Stimulated activated CD8-positive, alpha-beta memory T cell treated with anti-CD3 and anti-CD28 coated beads, Interleukin-4, amount 100 ng/mL, for 1 hour (primary cell): ENCODE results near the gene PDCD4.
"Not testable (repeated sequence)": the region's sequence is repeated elsewhere in the genome, so short reads cannot be mapped to it uniquely, and the experiment has no call there.

Experiments used
- DNase-seq, 2 donors: peaks; one replicate each; pipeline ENCODE4 v3.0.0-alpha.2; 2020; ENCODE audit warnings: low read depth in 2 of 2, low spot score in 1 of 2

Gene PDCD4

DNA sequence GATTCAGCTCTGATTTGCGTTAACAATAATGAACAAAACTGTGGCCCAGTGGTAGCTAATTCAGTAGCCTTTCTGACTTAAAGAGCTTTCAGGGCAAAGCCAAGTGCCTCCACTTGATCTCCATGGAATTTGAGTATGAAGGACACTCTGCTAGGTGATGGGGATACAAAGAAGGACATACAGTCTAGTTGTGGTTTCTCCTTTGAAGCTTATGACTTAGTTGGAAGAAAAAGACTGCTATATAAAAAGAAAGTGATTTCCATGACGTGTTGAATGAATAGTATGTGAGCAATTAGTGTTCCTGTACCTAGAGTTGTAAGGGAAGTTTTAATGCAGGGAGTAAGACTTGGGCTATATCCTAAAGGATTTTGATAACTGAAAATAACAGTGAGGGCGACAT lies 8.3 kb downstream of the PDCD4 start:
- no peak for DNase-seq

GRCh38 chr10:110881247-110881646 lies 9.5 kb downstream of the PDCD4 start:
- no peak for DNase-seq

- no peak for DNase-seq
Measured at GRCh38 chr10:110881905-110882304, 10.2 kb downstream of the PDCD4 start.

DNA sequence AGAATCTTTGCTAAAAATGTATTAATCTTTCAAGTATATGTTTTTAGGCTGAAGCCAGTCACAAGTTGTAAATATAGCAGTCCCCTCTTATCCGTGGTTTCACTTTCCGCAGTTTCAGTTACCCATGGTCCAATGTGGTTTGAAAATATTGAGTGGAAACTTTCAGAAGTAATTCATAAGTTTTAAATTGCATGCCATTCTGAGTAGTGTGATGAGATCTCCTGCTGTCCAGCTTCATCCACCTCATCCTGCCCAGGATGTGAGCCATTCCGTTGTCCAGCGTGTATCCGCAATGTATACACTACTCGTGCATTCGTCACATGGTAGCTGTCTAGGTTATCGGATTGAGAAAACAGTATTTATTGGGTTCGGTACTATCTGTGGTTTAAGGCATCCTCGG lies 12.2 kb downstream of the PDCD4 start:
- no peak for DNase-seq

- no peak for DNase-seq
Measured at GRCh38 chr10:110885932-110886674, 14.4 kb downstream of the PDCD4 start.

DNA sequence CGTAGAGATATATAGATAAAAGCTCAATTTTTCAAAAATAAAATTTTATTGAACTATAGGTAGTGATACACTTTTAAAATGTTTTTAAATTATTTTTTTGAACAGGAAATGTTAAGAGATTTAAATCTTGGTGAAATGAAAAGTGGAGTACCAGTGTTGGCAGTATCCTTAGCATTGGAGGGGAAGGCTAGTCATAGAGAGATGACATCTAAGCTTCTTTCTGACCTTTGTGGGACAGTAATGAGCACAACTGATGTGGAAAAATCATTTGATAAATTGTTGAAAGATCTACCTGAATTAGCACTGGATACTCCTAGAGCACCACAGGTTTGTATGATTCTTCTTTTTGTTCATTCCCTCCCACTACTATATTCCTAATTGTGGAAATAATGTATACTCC lies 15.8 kb downstream of the PDCD4 start:
- DNase-seq, result no peak

GRCh38 chr10:110892602-110893288 lies 21.0 kb downstream of the PDCD4 start:
- DNase-seq, result no peak

DNA sequence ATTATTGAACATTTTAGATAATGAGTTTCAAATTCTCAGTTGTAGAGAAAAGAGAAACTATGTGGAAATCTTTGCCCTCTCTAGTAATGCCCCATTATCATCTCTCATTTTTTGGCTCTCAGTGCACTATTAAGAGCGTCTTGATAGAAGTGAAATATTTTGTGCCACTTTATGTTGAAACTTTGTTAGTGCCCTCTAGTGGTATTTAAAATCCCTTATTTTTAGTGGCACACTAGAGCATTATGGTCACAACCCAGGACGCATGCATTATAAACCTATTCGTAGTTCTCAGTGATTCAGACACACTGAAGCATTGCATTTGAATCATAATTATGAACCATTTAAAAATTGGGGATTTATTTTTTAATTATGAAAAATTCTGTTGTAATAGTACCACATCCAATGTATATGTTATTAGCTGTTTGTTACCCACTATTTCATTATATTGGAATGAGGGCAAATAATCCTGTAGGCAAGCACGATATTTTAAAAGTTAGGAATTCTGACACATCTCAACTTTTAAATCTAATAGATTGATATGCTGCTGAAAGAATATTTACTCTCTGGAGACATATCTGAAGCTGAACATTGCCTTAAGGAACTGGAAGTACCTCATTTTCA lies 21.9 kb downstream of the PDCD4 start:
- DNase-seq, result no peak

DNA sequence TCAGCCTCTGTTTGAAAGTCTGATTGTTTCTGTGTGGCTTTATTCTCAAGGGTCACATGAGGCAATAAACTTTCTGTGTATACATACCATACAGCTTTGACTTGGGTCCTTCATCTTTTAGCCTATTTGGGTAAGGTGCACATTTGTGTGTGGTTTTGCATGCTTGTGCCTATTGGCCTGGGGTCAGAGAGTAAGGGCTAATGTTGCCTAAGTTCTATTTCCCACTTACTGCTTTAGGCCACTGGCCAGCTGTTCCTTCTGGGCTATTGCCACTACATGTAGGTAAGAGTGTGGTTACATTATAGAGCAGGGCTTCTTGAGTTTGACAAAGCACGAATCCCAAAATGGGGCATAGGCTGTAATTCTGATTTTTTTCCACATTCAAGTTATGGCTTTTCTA lies 25.5 kb downstream of the PDCD4 start:
- DNase-seq, result no peak

DNA sequence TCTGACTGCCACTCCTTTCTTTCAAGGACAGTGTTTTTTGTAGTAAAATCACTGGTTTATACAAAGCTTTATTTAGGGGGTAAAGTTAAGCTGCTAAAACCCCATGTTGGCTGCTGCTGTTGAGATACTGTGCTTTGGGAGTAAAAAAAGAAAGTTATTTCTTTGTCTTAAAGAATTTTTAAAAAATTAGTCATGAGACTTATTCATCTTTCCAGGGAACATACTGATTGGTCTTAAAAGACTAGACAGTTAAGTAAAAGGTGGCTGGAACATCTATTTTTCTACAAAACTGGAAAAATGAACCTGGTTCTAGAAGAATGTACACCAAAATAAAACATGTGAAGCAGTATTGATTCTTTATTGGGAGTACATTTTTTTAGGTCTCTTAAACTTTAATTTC lies 26.7 kb downstream of the PDCD4 start:
- DNase-seq, result no peak

DNA sequence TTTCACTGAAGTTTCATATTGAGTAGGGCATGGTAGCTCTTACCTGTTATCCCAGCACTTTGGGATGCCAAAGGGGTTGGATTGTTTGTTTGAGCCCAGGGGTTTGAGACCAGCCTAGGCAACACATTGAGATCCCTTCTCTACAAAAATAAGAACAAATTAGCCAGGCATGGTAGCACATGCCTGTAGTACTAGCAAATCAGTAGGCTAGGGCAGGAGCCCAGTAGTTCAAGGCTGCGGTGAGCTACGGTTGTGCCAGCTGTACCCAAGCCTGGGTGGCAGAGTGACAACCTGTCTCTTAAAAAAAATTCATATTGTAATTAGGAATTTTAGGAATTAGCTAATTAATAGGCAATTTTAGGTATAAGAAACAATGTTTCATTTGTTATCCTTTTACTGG lies 29.3 kb downstream of the PDCD4 start:
- DNase-seq, result no peak

DNA sequence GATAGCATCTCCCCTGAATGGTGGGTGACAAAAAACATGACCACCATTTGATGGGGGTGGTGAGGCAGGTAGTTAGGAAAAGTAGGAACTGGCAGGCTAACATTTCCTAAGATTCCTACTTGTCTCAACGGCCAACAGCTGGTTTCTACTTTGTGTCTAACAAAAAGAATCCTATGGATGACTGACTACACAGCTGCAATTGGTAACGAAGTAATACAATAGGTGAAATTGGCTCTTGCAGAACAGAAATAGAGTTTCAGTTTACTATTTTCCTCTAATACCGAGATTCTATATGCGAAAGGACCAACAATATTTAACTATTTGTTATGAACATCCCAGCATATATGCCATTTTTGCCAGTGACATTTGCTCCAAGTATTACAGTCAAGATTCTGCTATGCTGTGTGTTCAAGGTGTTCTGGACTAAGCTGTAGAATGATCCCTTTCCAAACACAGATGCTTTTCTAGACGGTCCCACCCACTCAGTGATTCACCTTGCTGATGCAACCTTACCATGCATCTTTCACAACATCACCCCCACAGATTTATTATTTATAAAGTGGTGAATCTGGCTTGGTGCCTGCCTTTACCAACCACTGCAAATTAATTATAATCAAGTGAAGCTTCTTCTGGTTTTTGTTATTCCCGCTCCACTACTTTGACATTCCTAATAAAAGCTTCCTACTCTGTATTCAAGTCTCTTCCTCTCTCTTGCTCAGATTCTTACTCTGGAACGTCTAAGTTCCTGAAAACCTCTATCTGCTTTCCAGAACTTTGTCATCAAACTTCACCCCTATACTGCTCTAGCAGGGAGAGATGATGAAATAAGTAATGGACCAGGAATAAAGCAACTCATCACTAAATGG lies 30.5 kb downstream of the PDCD4 start:
- no peak for DNase-seq

DNA sequence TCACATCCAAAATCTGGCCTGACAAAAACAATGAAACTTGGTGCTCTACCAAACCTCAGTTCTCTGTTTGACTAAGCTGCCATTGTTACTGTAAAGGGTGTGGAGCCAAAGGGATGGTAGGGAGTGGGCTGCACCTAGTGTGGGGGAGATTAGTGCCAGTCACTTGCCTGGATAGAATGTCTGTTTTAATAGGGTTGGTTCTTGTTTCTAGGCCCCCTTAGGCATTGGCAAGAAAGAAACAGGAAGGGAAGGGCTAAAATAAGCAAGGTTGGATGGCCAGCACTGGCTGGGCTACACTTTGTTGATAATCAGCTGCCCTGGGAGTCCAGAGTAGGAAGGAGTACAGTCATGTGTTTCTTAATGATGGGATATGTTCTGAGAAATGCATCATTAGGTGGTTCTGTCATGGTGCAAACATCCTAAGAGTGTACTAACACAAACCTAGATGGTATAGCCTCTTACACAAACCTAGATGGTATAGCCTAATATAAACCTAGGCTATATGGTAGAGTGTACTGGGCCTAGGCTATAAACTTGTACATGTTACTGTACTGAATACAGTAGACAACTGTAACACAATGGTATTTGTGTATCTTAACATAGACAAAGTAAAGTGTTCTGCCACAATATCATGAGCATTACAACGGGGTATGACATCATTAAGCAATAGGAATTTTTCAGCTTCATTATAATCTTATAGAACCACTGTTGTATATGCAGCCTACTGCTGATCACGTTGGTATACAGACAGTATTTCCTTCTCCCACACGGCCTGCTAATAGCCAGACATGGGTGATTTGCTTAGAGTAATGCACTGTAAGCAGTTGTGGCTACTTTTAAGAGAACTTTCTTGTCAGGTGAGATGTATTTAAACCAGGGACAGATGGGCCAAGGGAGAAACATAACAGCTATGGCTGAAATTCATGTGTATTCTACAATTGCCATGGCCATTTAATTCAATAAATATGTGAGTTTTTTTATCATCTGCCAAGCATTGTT lies 31.9 kb downstream of the PDCD4 start:
- DNase-seq, result no peak

- DNase-seq, result no peak
Measured at GRCh38 chr10:110910138-110910537, 38.4 kb downstream of the PDCD4 start.

DNA sequence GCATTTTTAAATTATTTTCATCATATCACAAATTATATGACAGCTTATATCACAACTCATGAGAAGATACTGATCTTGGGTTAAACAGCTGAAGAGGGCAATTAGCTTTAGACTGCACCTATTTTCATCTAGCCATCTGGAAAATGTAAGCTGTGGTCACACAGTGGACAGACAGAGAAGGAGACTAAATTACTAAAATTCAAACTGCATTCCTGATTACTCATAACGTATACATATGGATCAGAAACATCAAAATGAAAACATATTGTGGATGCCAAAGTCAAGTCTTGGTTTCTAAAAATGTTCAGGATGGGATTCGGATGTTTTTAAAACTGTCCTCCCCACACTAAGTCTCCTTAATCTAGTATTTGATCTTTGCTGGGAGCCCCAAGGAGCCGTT lies 40.6 kb downstream of the PDCD4 start:
- DNase-seq, result no peak

DNA sequence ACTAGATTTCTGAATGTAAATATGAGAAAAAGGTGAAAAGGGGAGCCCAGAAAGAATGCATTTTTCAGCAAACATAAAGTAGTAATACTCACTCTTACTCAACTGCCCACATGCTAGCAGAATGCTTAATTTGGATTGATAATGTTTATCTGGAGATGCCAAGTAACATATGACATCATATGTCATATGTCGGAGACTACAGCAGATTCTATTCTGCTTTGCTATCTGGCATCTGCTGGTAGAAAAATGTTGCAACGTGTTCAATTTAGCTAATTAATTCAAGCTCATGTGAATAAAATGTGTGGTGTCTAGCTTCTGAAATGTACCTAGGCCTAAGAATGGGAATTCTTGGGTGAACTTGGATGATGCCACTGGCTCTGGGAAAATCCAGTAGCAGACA lies 42.7 kb downstream of the PDCD4 start:
- no peak for DNase-seq

DNA sequence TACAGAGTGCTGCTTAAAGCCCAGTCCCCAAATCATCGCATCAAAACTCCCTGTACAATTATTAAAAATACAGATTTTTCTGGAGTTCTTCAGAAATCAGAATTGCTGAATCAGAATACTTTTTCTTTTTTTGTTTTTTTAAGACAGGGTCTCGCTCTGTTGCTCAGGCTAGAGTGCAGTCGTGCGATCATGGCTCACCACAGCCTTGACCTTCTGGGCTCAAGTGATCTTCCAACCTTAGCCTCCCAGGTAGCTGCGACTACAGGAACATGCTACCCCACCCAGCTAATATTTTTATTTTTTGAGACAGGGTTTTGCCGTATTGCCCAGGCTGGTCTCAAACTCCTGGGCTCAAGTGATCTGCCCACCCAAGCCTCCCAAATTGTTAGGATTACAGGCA lies 43.3 kb downstream of the PDCD4 start:
- DNase-seq, result no peak

- DNase-seq, result not testable (repeated sequence)
Measured at GRCh38 chr10:110915600-110915999, 43.9 kb downstream of the PDCD4 start.

DNA sequence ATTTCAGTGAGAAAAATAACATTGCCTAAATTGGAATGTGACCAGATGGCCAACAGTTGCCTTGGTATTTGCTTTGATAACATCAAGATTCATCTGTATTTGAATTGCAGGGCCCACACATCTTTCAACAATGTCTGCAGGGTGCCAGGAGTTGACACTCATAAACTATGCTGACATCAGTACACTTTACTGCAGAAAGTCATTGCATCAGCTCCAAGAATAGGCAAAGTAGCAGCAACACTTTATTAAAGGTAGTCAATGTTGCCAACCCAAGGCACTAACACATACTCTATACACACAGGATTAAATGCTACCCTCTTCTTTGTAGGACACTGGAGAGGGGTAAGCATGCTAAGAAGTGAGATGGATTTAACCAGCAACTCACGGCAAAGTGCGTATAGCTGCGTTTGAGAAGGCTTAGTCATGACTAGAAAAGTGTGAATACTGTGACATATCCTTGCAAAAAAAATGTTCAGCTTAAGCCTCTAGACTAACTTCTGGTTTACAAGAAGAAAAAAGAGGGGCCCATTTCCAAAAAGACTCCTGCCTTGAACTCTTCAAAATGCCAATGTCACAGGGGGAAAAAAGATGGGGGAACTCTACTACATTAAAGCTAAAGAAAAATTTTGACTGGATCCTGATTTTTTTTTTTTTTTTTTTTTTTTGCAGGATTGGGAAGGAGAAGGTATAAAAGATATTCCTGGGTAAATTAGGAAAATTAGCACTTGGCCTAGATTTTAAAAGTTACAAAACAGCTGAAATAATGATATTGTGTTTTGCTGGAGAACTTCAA lies 45.0 kb downstream of the PDCD4 start:
- no peak for DNase-seq

GRCh38 chr10:110918269-110918642 lies 46.5 kb downstream of the PDCD4 start:
- DNase-seq, result peak; percentile 57 to 75
